Fibroblast of gingiva (primary cell): ENCODE results near the gene PRKG1.

ENCODE experiments used
- DNase-seq: peaks from one replicate; pipeline ENCODE4 v3.0.0-alpha.2; 2011; ENCODE audit warnings: low read depth

Gene PRKG1

GRCh38 chr10:51937308-51938140, 863.2 kb downstream of the PRKG1 start:
- DNase-seq, result peak; percentile 71

- DNase-seq, result no peak
Observed at GRCh38 chr10:51950371-51950995, 876.2 kb downstream of the PRKG1 start.

- DNase-seq, result no peak
Observed at GRCh38 chr10:51950996-51951555, 876.8 kb downstream of the PRKG1 start.

GRCh38 chr10:51951601-51952000, 877.3 kb downstream of the PRKG1 start:
- no peak for DNase-seq

- no peak for DNase-seq
Observed at GRCh38 chr10:51952056-51952455, 877.8 kb downstream of the PRKG1 start.

- no peak for DNase-seq
Observed at GRCh38 chr10:51955696-51956095, 881.4 kb downstream of the PRKG1 start.

- DNase-seq, result no peak
Observed at GRCh38 chr10:51956822-51957221, 882.5 kb downstream of the PRKG1 start.

GRCh38 chr10:51960494-51960895, 886.2 kb downstream of the PRKG1 start:
- peak; percentile 74 for DNase-seq

- DNase-seq, result no peak
Observed at GRCh38 chr10:51961401-51961800, 887.1 kb downstream of the PRKG1 start.

- DNase-seq, result no peak
Observed at GRCh38 chr10:51964630-51965029, 890.3 kb downstream of the PRKG1 start.

GRCh38 chr10:51965451-51965850, 891.2 kb downstream of the PRKG1 start:
- no peak for DNase-seq

- no peak for DNase-seq
Observed at GRCh38 chr10:51972733-51973346, 898.6 kb downstream of the PRKG1 start.

- no peak for DNase-seq
Observed at GRCh38 chr10:51980752-51981151, 906.5 kb downstream of the PRKG1 start.

- DNase-seq, result no peak
Observed at GRCh38 chr10:51981731-51982130, 907.4 kb downstream of the PRKG1 start.

GRCh38 chr10:51983481-51983880, 909.2 kb downstream of the PRKG1 start:
- no peak for DNase-seq

GRCh38 chr10:51985336-51985735, 911.0 kb downstream of the PRKG1 start:
- peak; percentile 48 for DNase-seq

GRCh38 chr10:51986516-51986915, 912.2 kb downstream of the PRKG1 start:
- DNase-seq, result no peak

- no peak for DNase-seq
Observed at GRCh38 chr10:51993475-51993874, 919.2 kb downstream of the PRKG1 start.

GRCh38 chr10:51999096-51999495, 924.8 kb downstream of the PRKG1 start:
- no peak for DNase-seq

GRCh38 chr10:52004342-52004949, 930.2 kb downstream of the PRKG1 start:
- peak; percentile 44 for DNase-seq

GRCh38 chr10:52007091-52007490, 932.8 kb downstream of the PRKG1 start:
- no peak for DNase-seq

GRCh38 chr10:52011118-52011517, 936.8 kb downstream of the PRKG1 start:
- peak; percentile 14 for DNase-seq
